ENCODE data around the gene SGK1. TPM values are rescaled to one million over a fixed set of nuclear protein-coding genes. Genes with fewer than 3 reads are reported as not detected.
"Not testable (repeated sequence)": the region's sequence is repeated elsewhere in the genome, so short reads cannot be mapped to it uniquely, and the experiment has no call there.

Gene SGK1
- total RNA-seq, 6 donors from 2014 or later = 118 to 426 (median 199) TPM

- Histone ChIP-seq H3K36me3 (no peaks in the 10 kb centered on the region), H3K27me3 (no peaks in the 10 kb centered on the region), H3K9me3 (no peaks in the 10 kb centered on the region), H3K4me1 (no peaks in the 10 kb centered on the region), H3K4me3 (no peak overlapping the region), H3K27ac (no peak overlapping the region)
- WGBS, 2 donors = 78 to 88% methylated on average over 3 of the region's 3 CpGs
- ATAC-seq (ENCODE audit: low FRiP score in 2 of 2) (no peak), DNase-seq (no peak)
- no peak for TF ChIP-seq POLR2A (IDR thresholded peaks at IDR 0.05)
Measured at GRCh38 chr6:134309227-134309626, 8.7 kb downstream of the SGK1 start.

GRCh38 chr6:134308800-134309199 is 9.1 kb downstream of the SGK1 start:
- H3K36me3 ChIP-seq = no peaks in the 10 kb centered on the region
- H3K4me1 ChIP-seq = no peaks in the 10 kb centered on the region
- TF ChIP-seq CTCF (IDR thresholded peaks at IDR 0.05) = no peak
- TF ChIP-seq POLR2A (IDR thresholded peaks at IDR 0.05) = no peak
- TF ChIP-seq POLR2AphosphoS5 (IDR thresholded peaks at IDR 0.05) = no peak
- no peak for TF ChIP-seq EP300 (IDR thresholded peaks at IDR 0.05)
- ATAC-seq (ENCODE audit: low FRiP score in 2 of 2) (no peak), DNase-seq (no peak)
- H3K4me3 ChIP-seq = no peak overlapping the region
- no peaks in the 10 kb centered on the region for H3K27me3 ChIP-seq
- 85 to 87% methylated on average over 9 of the region's 9 CpGs for whole genome bisulfite sequencing, 2 donors
- H3K9me3 ChIP-seq = no peaks in the 10 kb centered on the region
- no peak overlapping the region for H3K27ac ChIP-seq

GRCh38 chr6:134307870-134308269 is 10.0 kb downstream of the SGK1 start:
- Histone ChIP-seq H3K4me3 (no peak overlapping the region), H3K27ac (no peak overlapping the region), H3K36me3 (no peaks in the 10 kb centered on the region), H3K4me1 (no peaks in the 10 kb centered on the region), H3K9me3 (no peaks in the 10 kb centered on the region), H3K27me3 (no peaks in the 10 kb centered on the region)
- ATAC-seq (ENCODE audit: low FRiP score in 2 of 2) (no peak), DNase-seq (no peak)
- no peak for TF ChIP-seq POLR2A (IDR thresholded peaks at IDR 0.05)
- TF ChIP-seq EP300 (IDR thresholded peaks at IDR 0.05) = no peak
- no peak for TF ChIP-seq CTCF (IDR thresholded peaks at IDR 0.05)
- no peak for TF ChIP-seq POLR2AphosphoS5 (IDR thresholded peaks at IDR 0.05)
- WGBS, 2 donors = 73 to 80% methylated on average over 5 of the region's 5 CpGs

- H3K4me3 ChIP-seq = no peak overlapping the region
- DNase-seq (no peak), ATAC-seq (ENCODE audit: low FRiP score in 2 of 2) (no peak)
- H3K36me3 ChIP-seq = no peaks in the 10 kb centered on the region
- TF ChIP-seq POLR2A (IDR thresholded peaks at IDR 0.05) = no peak
- no peak for TF ChIP-seq CTCF (IDR thresholded peaks at IDR 0.05)
- no peak for TF ChIP-seq POLR2AphosphoS5 (IDR thresholded peaks at IDR 0.05)
- TF ChIP-seq EP300 (IDR thresholded peaks at IDR 0.05) = no peak
- H3K9me3 ChIP-seq = no peaks in the 10 kb centered on the region
- 88 to 90% methylated on average over 6 of the region's 6 CpGs for WGBS, 2 donors
- H3K27ac ChIP-seq = no peak overlapping the region
- H3K27me3 ChIP-seq = no peaks in the 10 kb centered on the region
- no peaks in the 10 kb centered on the region for H3K4me1 ChIP-seq
Measured at GRCh38 chr6:134307075-134307474, 10.8 kb downstream of the SGK1 start.

GRCh38 chr6:134304381-134304780 is 13.5 kb downstream of the SGK1 start:
- not testable (repeated sequence) for DNase-seq; H3K27me3 ChIP-seq; ATAC-seq (ENCODE audit: low FRiP score in 2 of 2); H3K9me3 ChIP-seq; H3K4me3 ChIP-seq; H3K27ac ChIP-seq; H3K36me3 ChIP-seq; H3K4me1 ChIP-seq
- 77 to 79% methylated on average over 6 of the region's 6 CpGs for WGBS, 2 donors

- peaks cover 0 to 5% (median 2%) of the 10 kb centered on the region in 4 donors for H3K4me1 ChIP-seq
- H3K36me3 ChIP-seq = no peaks in the 10 kb centered on the region
- H3K27me3 ChIP-seq = no peaks in the 10 kb centered on the region
- no peak overlapping the region for H3K4me3 ChIP-seq
- H3K9me3 ChIP-seq = no peaks in the 10 kb centered on the region
- TF ChIP-seq EP300 (IDR thresholded peaks at IDR 0.05) (no peak), POLR2AphosphoS5 (IDR thresholded peaks at IDR 0.05) (no peak), CTCF (IDR thresholded peaks at IDR 0.05) (no peak)
- no peak overlapping the region for H3K27ac ChIP-seq
- WGBS, 2 donors = 80 to 83% methylated on average over 6 of the region's 6 CpGs
- DNase-seq (no peak), ATAC-seq (ENCODE audit: low FRiP score in 2 of 2) (peak in 1 of 2 donors; percentile 10)
Measured at GRCh38 chr6:134303891-134304290, 14.0 kb downstream of the SGK1 start.
